ENCODE measurements around the gene HNRNPA3. TPM values are rescaled to one million over a fixed set of nuclear protein-coding genes. Genes with fewer than 3 reads are reported as not detected.
A peak's percentile ranks its signal among the peaks of the same experiment; 100 is the strongest.

Gene HNRNPA3
- total RNA-seq, 1 donor from 2014 or later, result 184 TPM

DNA sequence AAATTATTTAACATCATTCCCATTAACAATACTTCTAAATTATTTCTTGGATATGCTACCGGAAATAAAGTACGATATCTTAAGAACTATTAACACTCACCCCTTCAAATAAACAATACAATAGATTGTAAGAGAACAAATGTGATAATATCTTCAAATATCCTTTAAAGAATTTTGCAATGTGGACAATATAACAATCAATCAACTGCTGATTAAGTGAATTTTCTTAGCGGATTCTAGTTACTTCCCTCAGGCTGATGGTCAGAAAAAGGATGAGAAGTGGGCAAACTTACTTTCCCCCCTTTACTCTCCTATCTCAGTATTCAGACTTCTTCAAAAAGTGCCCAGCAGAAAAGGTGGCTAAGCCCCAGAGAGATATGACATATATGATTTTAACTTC, 41.1 kb downstream of the HNRNPA3 start:
- no peaks in the 10 kb centered on the region for H3K27me3 ChIP-seq (ENCODE audit: insufficient read depth, low read length)
- no peak overlapping the region for H3K9ac ChIP-seq (ENCODE audit: low read length)
- peaks cover 1% of the 10 kb centered on the region for H3K36me3 ChIP-seq (ENCODE audit: insufficient read depth, low read length)
- no peak overlapping the region for H3K4me3 ChIP-seq (ENCODE audit: insufficient read depth, low read depth, low read length)
- no peak for TF ChIP-seq EZH2 (IDR thresholded peaks at IDR 0.05; ENCODE audit: insufficient read depth, low read length)
- no peak for TF ChIP-seq CTCF (IDR thresholded peaks at IDR 0.05; ENCODE audit: insufficient read depth, low read depth, low read length)
- peaks cover 99% of the 10 kb centered on the region for H3K79me2 ChIP-seq (ENCODE audit: insufficient read depth, low read length)
- Mint-ChIP-seq H3K36me3 (ENCODE audit: low read depth, unreplicated experiment) (peaks cover 18% of the 10 kb centered on the region), H3K27ac (ENCODE audit: unreplicated experiment) (peak overlapping the region; percentile 89), H3K4me3 (ENCODE audit: unreplicated experiment) (no peak overlapping the region), H3K27me3 (ENCODE audit: low read depth, unreplicated experiment) (no peaks in the 10 kb centered on the region), H3K4me1 (ENCODE audit: low read depth, unreplicated experiment) (peaks cover 52% of the 10 kb centered on the region), H3K9me3 (ENCODE audit: unreplicated experiment) (no peaks in the 10 kb centered on the region)
- H3K27ac ChIP-seq (ENCODE audit: low read depth, low read length), result no peak overlapping the region
- no peak overlapping the region for H2AFZ ChIP-seq (ENCODE audit: low read depth, low read length)
- no peak overlapping the region for H3K4me2 ChIP-seq (ENCODE audit: low read length)
- peaks cover 22% of the 10 kb centered on the region for H3K4me1 ChIP-seq (ENCODE audit: insufficient read depth, low read length)
- H4K20me1 ChIP-seq (ENCODE audit: insufficient read depth, low read length), result peaks cover 97% of the 10 kb centered on the region
- FAIRE-seq (no peak), DNase-seq (ENCODE audit: low read depth) (no peak)
- H3K9me3 ChIP-seq (ENCODE audit: insufficient read depth, low read depth, low read length), result no peaks in the 10 kb centered on the region

- peaks cover 3% of the 10 kb centered on the region for H3K36me3 ChIP-seq (ENCODE audit: insufficient read depth, low read length)
- peak overlapping the region; percentile 89 for H3K27ac Mint-ChIP-seq (ENCODE audit: unreplicated experiment)
- H3K4me1 ChIP-seq (ENCODE audit: insufficient read depth, low read length), result peaks cover 22% of the 10 kb centered on the region
- peaks cover 58% of the 10 kb centered on the region for H3K4me1 Mint-ChIP-seq (ENCODE audit: low read depth, unreplicated experiment)
- peaks cover 99% of the 10 kb centered on the region for H3K79me2 ChIP-seq (ENCODE audit: insufficient read depth, low read length)
- H3K9me3 ChIP-seq (ENCODE audit: insufficient read depth, low read depth, low read length), result no peaks in the 10 kb centered on the region
- peak overlapping the region; percentile 1 for H3K4me3 Mint-ChIP-seq (ENCODE audit: unreplicated experiment)
- peaks cover 95% of the 10 kb centered on the region for H4K20me1 ChIP-seq (ENCODE audit: insufficient read depth, low read length)
- TF ChIP-seq CTCF (IDR thresholded peaks at IDR 0.05; ENCODE audit: insufficient read depth, low read depth, low read length) (peak; percentile 44), EZH2 (IDR thresholded peaks at IDR 0.05; ENCODE audit: insufficient read depth, low read length) (no peak)
- no peak overlapping the region for H2AFZ ChIP-seq (ENCODE audit: low read depth, low read length)
- no peaks in the 10 kb centered on the region for H3K27me3 Mint-ChIP-seq (ENCODE audit: low read depth, unreplicated experiment)
- no peak overlapping the region for H3K4me3 ChIP-seq (ENCODE audit: insufficient read depth, low read depth, low read length)
- H3K9ac ChIP-seq (ENCODE audit: low read length), result no peak overlapping the region
- DNase-seq (ENCODE audit: low read depth) (no peak), FAIRE-seq (no peak)
- H3K27me3 ChIP-seq (ENCODE audit: insufficient read depth, low read length), result no peaks in the 10 kb centered on the region
- H3K9me3 Mint-ChIP-seq (ENCODE audit: unreplicated experiment), result no peaks in the 10 kb centered on the region
- peak overlapping the region; percentile 64 for H3K4me2 ChIP-seq (ENCODE audit: low read length)
- peak overlapping the region; percentile 7 for H3K27ac ChIP-seq (ENCODE audit: low read depth, low read length)
- peaks cover 18% of the 10 kb centered on the region for H3K36me3 Mint-ChIP-seq (ENCODE audit: low read depth, unreplicated experiment)
Measured at GRCh38 chr2:177254433-177255226, 42.0 kb downstream of the HNRNPA3 start.

GRCh38 chr2:177255227-177255601, 42.6 kb downstream of the HNRNPA3 start:
- H3K27ac ChIP-seq (ENCODE audit: low read depth, low read length), result peak overlapping the region; percentile 7
- peak overlapping the region; percentile 49 for H3K27ac Mint-ChIP-seq (ENCODE audit: unreplicated experiment)
- H3K9me3 ChIP-seq (ENCODE audit: insufficient read depth, low read depth, low read length), result no peaks in the 10 kb centered on the region
- H3K9ac ChIP-seq (ENCODE audit: low read length), result no peak overlapping the region
- H3K4me2 ChIP-seq (ENCODE audit: low read length), result peak overlapping the region; percentile 64
- H2AFZ ChIP-seq (ENCODE audit: low read depth, low read length), result no peak overlapping the region
- H3K27me3 Mint-ChIP-seq (ENCODE audit: low read depth, unreplicated experiment), result no peaks in the 10 kb centered on the region
- H3K4me3 ChIP-seq (ENCODE audit: insufficient read depth, low read depth, low read length), result no peak overlapping the region
- DNase-seq (ENCODE audit: low read depth) (no peak), FAIRE-seq (no peak)
- peaks cover 18% of the 10 kb centered on the region for H3K36me3 Mint-ChIP-seq (ENCODE audit: low read depth, unreplicated experiment)
- TF ChIP-seq CTCF (IDR thresholded peaks at IDR 0.05; ENCODE audit: insufficient read depth, low read depth, low read length), result no peak
- no peak for TF ChIP-seq EZH2 (IDR thresholded peaks at IDR 0.05; ENCODE audit: insufficient read depth, low read length)
- no peak overlapping the region for H3K4me3 Mint-ChIP-seq (ENCODE audit: unreplicated experiment)
- H3K27me3 ChIP-seq (ENCODE audit: insufficient read depth, low read length), result no peaks in the 10 kb centered on the region
- peaks cover 99% of the 10 kb centered on the region for H3K79me2 ChIP-seq (ENCODE audit: insufficient read depth, low read length)
- H4K20me1 ChIP-seq (ENCODE audit: insufficient read depth, low read length), result peaks cover 94% of the 10 kb centered on the region
- H3K9me3 Mint-ChIP-seq (ENCODE audit: unreplicated experiment), result no peaks in the 10 kb centered on the region
- H3K4me1 ChIP-seq (ENCODE audit: insufficient read depth, low read length), result peaks cover 22% of the 10 kb centered on the region
- peaks cover 61% of the 10 kb centered on the region for H3K4me1 Mint-ChIP-seq (ENCODE audit: low read depth, unreplicated experiment)
- H3K36me3 ChIP-seq (ENCODE audit: insufficient read depth, low read length), result peaks cover 3% of the 10 kb centered on the region
